A549 (cell line): ENCODE results near the gene PTPRN2. TPM values are rescaled to one million over a fixed set of nuclear protein-coding genes. Genes with fewer than 3 reads are reported as not detected.

Source experiments
- ATAC-seq, 2 experiments: fragments of 200-7000 bp in 1 of 2; fragments of >200 bp in 1 of 2; cut with Nextera tagmentation in 1 of 2; cut with Tn5 transposase in 1 of 2; 3 replicates each; pipeline versions ENCODE4 v1.8.0 to v1.9.1; 2018 to 2020; ENCODE audit warnings: mild to moderate bottlenecking in 1 of 2, moderate library complexity in 1 of 2
- CTCF ChIA-PET: fragments of 300-600 bp; sonication (Branson Sonifier 250); formaldehyde crosslinking; extraction: SDS; loops from one replicate; lab custom pipeline; 2021; ENCODE audit warnings: antibody characterized with exemption, inconsistent platforms; lab: Yijun Ruan, JAX
- POLR2A ChIA-PET: fragments of 350-600 bp; formaldehyde crosslinking; extraction: SDS; loops from one replicate; lab custom pipeline; 2021; ENCODE audit warnings: antibody characterized with exemption, inconsistent platforms; lab: Yijun Ruan, JAX
- DNase-seq, 2 experiments: peaks; one replicate each; pipeline versions ENCODE4 v3.0.0 to v3.0.0-alpha.2; 2011 to 2016; ENCODE audit warnings: low read depth in 1 of 2, low spot score in 1 of 2
- FAIRE-seq: peaks from 2 replicates; lab custom pipeline; 2011; peaks lifted over from hg19 to GRCh38; lab: Jason Lieb, UNC
- H3K27ac ChIP-seq, 2 experiments: fragments of >200 bp; sonication (Bioruptor Twin); formaldehyde crosslinking; 3 replicates each; pipeline ENCODE4 v1.5.1; 2016 to 2017
- H3K4me1 ChIP-seq: fragments of >200 bp; sonication (Bioruptor Twin); formaldehyde crosslinking; 3 replicates; pipeline ENCODE4 v1.6.1; 2016
- H3K4me2 ChIP-seq: fragments of >200 bp; sonication (Bioruptor Twin); formaldehyde crosslinking; 3 replicates; pipeline ENCODE4 v1.6.1; 2016
- H3K4me3 ChIP-seq: fragments of >200 bp; sonication (Bioruptor Twin); formaldehyde crosslinking; 3 replicates; pipeline ENCODE4 v1.5.1; 2016
- H3K9me3 ChIP-seq: fragments of >200 bp; sonication (Bioruptor Twin); formaldehyde crosslinking; 3 replicates; pipeline ENCODE4 v1.6.1; 2016
- CBX2 ChIP-seq: fragments of 200-600 bp; sonication (generic); IDR thresholded peaks from 2 replicates; pipeline ENCODE4 v1.6.1; 2016; ENCODE audit warnings: low read depth, mild to moderate bottlenecking, borderline replicate concordance
- CHD2 ChIP-seq: fragments of 150-350 bp; IDR thresholded peaks from 2 replicates; pipeline ENCODE4 v1.6.1; 2014; ENCODE audit warnings: low read length; ENCODE audit not compliant: partially characterized antibody
- CHD4 ChIP-seq: fragments of 200-600 bp; sonication (generic); IDR thresholded peaks from 2 replicates; pipeline ENCODE4 v1.6.1; 2016; ENCODE audit warnings: antibody characterized with exemption, mild to moderate bottlenecking, borderline replicate concordance
- E2F6 ChIP-seq: IDR thresholded peaks from 2 replicates; pipeline ENCODE4 v1.6.1; 2012; ENCODE audit warnings: low read depth, borderline replicate concordance
- EHMT2 ChIP-seq: fragments of 200-600 bp; sonication (generic); IDR thresholded peaks from 2 replicates; pipeline ENCODE4 v1.6.1; 2016; ENCODE audit warnings: antibody characterized with exemption, low read depth, mild to moderate bottlenecking, moderate library complexity
- ELK1 ChIP-seq: fragments of 150-350 bp; IDR thresholded peaks from 2 replicates; pipeline ENCODE4 v1.6.1; 2014; ENCODE audit warnings: low read depth, mild to moderate bottlenecking, low read length
- ESRRA ChIP-seq: fragments of 150-350 bp; IDR thresholded peaks from 2 replicates; pipeline ENCODE4 v1.6.1; 2014; ENCODE audit warnings: mild to moderate bottlenecking, low read length, borderline replicate concordance
- HDAC2 ChIP-seq: fragments of 200-600 bp; sonication (generic); IDR thresholded peaks from 2 replicates; pipeline ENCODE4 v1.6.1; 2016
- HMGXB4 ChIP-seq: fragments of 250-450 bp; sonication (Bioruptor Pico); IDR thresholded peaks from 2 replicates; pipeline ENCODE4 v1.5.0; 2021; ENCODE audit warnings: mild to moderate bottlenecking, moderate library complexity, borderline replicate concordance
- HOXB13 ChIP-seq: fragments of 250-450 bp; sonication (Bioruptor Pico); IDR thresholded peaks from 2 replicates; pipeline ENCODE4 v1.5.0; 2020; ENCODE audit warnings: low read depth, mild to moderate bottlenecking, moderate library complexity
- JUN ChIP-seq, 2 experiments: fragments of >200 bp; sonication (Bioruptor Twin); formaldehyde crosslinking; IDR thresholded peaks; 2 replicates in 1 of 2; 3 replicates in 1 of 2; pipeline ENCODE4 v1.6.1; 2016 to 2017
- KDM1A ChIP-seq: fragments of 200-600 bp; sonication (generic); IDR thresholded peaks from 2 replicates; pipeline ENCODE4 v1.6.1; 2016; ENCODE audit warnings: low read depth, mild to moderate bottlenecking
- MAX ChIP-seq: IDR thresholded peaks from 2 replicates; pipeline ENCODE4 v1.6.1; 2012
- MYC ChIP-seq: IDR thresholded peaks from 2 replicates; pipeline ENCODE4 v1.6.1; 2012; ENCODE audit warnings: mild to moderate bottlenecking, inconsistent platforms, low read length, improper control_type of control experiment, borderline replicate concordance
- PBX3 ChIP-seq: IDR thresholded peaks from 2 replicates; pipeline ENCODE4 v1.6.1; 2012
- PHF8 ChIP-seq: fragments of 200-600 bp; sonication (generic); IDR thresholded peaks from 2 replicates; pipeline ENCODE4 v1.6.1; 2016; ENCODE audit warnings: low read depth, mild to moderate bottlenecking, antibody characterized with exemption, moderate library complexity, borderline replicate concordance
- POLR2A ChIP-seq: IDR thresholded peaks from 2 replicates; pipeline ENCODE4 v1.6.1; 2012; ENCODE audit warnings: mild to moderate bottlenecking, low read length
- POLR2AphosphoS2 ChIP-seq: conservative IDR thresholded peaks from 2 replicates; pipeline ENCODE4 v1.6.1; 2012; ENCODE audit warnings: low read length, improper control_type of control experiment, inconsistent platforms
- RAD21 ChIP-seq, 2 experiments: fragments of >200 bp in 1 of 2; sonication (Bioruptor Twin) in 1 of 2; formaldehyde crosslinking in 1 of 2; IDR thresholded peaks in 1 of 2; conservative IDR thresholded peaks in 1 of 2; 2 replicates in 1 of 2; 3 replicates in 1 of 2; pipeline ENCODE4 v1.6.1; 2012 to 2018; ENCODE audit warnings: inconsistent platforms in 1 of 2
- RARB ChIP-seq: fragments of 250-450 bp; sonication (Bioruptor Pico); IDR thresholded peaks from 2 replicates; pipeline ENCODE4 v1.8.0; 2021; ENCODE audit warnings: mild to moderate bottlenecking, moderate library complexity
- RNF2 ChIP-seq: fragments of 200-600 bp; sonication (generic); IDR thresholded peaks from 2 replicates; pipeline ENCODE4 v1.6.1; 2016; ENCODE audit warnings: low read depth, mild to moderate bottlenecking, antibody characterized with exemption, moderate library complexity, borderline replicate concordance
- SMC3 ChIP-seq: fragments of >200 bp; sonication (Bioruptor Twin); formaldehyde crosslinking; IDR thresholded peaks from 3 replicates; pipeline ENCODE4 v1.6.1; 2018; ENCODE audit warnings: inconsistent platforms
- SREBF2 ChIP-seq: fragments of 450-650 bp; IDR thresholded peaks from 2 replicates; pipeline ENCODE4 v1.6.1; 2014; ENCODE audit warnings: mild to moderate bottlenecking, moderate library complexity
- USF2 ChIP-seq: fragments of 450-650 bp; IDR thresholded peaks from 2 replicates; pipeline ENCODE4 v1.6.1; 2014; ENCODE audit warnings: antibody characterized with exemption
- ZNF302 ChIP-seq: fragments of 250-450 bp; sonication (Bioruptor Pico); IDR thresholded peaks from 2 replicates; pipeline ENCODE4 v1.9.0; 2021; ENCODE audit warnings: inconsistent platforms, mild to moderate bottlenecking, moderate library complexity
- WGBS: methylation state at CpG from one replicate; pipeline ENCODE4 v1.1.6; 2017; ENCODE audit errors: missing lambda C conversion rate; 5-methylcytosine and 5-hydroxymethylcytosine counted together
- polyA plus RNA-seq, 4 experiments: library from polyadenylated mRNA; depleted of rRNA in 3 of 4; stranded (reverse); fragments of >200 nt; fragmentation: RNase III in 1 of 4; extraction: RNeasy Plus Mini Kit Qiagen cat#74134 plus additional on column Dnase treatment in 1 of 4; gene quantifications; 2 replicates in 3 of 4; 3 replicates in 1 of 4; pipeline ENCODE4 v1.2.3, GENCODE V29; 2011 to 2017
- TF ChIP-seq, protein P1 (sequence below): fragments of >200 bp; sonication (Bioruptor Twin); formaldehyde crosslinking; IDR thresholded peaks from 3 replicates; pipeline ENCODE4 v1.6.1; 2016
- TF ChIP-seq, protein P2 (sequence below): fragments of 250-450 bp; sonication (Bioruptor Pico); IDR thresholded peaks from 2 replicates; pipeline ENCODE4 v1.5.0; 2020; ENCODE audit warnings: low read depth, mild to moderate bottlenecking, moderate library complexity

The PTPRN2 gene
- polyA plus RNA-seq, 2 of the 4 experiments (the other 2 are of a cell fraction) = 0.41 to 1.2 TPM

GRCh38 chr7:158135931-158136330 lies 451.7 kb downstream of the PTPRN2 start:
- ChIA-PET CTCF (no interaction called here), POLR2A (no interaction called here)
- Histone ChIP-seq H3K9me3 (no peaks in the 10 kb centered on the region; the same call in 2 of the 3 replicates), H3K27ac (no peak overlapping the region), H3K4me1 (no peaks in the 10 kb centered on the region), H3K4me2 (no peak overlapping the region), H3K4me3 (no peak overlapping the region)
- 44% methylated on average over 16 of the region's 16 CpGs for WGBS
- TF ChIP-seq ESRRA = no peak
- no peak for TF ChIP-seq RAD21 (conservative IDR thresholded peaks at IDR 0.05 in 1 of 2, IDR thresholded peaks at IDR 0.05 in 1 of 2)
- no peak for TF ChIP-seq CHD2
- no peak for TF ChIP-seq SMC3
- no peak for TF ChIP-seq KDM1A
- TF ChIP-seq MAX = no peak
- no peak for TF ChIP-seq RARB
- TF ChIP-seq RNF2 = no peak
- no peak for TF ChIP-seq HDAC2
- TF ChIP-seq PBX3 = no peak
- no peak for TF ChIP-seq CBX2
- no peak for TF ChIP-seq CHD4
- TF ChIP-seq POLR2AphosphoS2 = no peak
- DNase-seq = no peak
- FAIRE-seq = no peak
- ATAC-seq = no peak

GRCh38 chr7:158134824-158135223 lies 452.8 kb downstream of the PTPRN2 start:
- FAIRE-seq (no peak), DNase-seq (no peak), ATAC-seq (no peak)
- Histone ChIP-seq H3K9me3 (peaks cover 3% of the 10 kb centered on the region; the same call in 2 of the 3 replicates), H3K4me3 (no peak overlapping the region), H3K4me2 (no peak overlapping the region), H3K4me1 (no peaks in the 10 kb centered on the region), H3K27ac (no peak overlapping the region)
- ChIA-PET CTCF (no interaction called here), POLR2A (no interaction called here)
- 24% methylated on average over 4 of the region's 4 CpGs for WGBS
- TF ChIP-seq USF2 (no peak), JUN (IDR thresholded peaks at IDR 0.05) (no peak), MYC (no peak), ELK1 (no peak), POLR2AphosphoS2 (no peak), PHF8 (no peak), ZNF302 (CRISPR knock-in tag) (no peak), SMC3 (no peak), CHD2 (no peak), SREBF2 (no peak), EHMT2 (no peak), HOXB13 (CRISPR knock-in tag) (no peak), POLR2A (no peak), E2F6 (no peak), HMGXB4 (no peak)
- TF ChIP-seq, protein P1, sequence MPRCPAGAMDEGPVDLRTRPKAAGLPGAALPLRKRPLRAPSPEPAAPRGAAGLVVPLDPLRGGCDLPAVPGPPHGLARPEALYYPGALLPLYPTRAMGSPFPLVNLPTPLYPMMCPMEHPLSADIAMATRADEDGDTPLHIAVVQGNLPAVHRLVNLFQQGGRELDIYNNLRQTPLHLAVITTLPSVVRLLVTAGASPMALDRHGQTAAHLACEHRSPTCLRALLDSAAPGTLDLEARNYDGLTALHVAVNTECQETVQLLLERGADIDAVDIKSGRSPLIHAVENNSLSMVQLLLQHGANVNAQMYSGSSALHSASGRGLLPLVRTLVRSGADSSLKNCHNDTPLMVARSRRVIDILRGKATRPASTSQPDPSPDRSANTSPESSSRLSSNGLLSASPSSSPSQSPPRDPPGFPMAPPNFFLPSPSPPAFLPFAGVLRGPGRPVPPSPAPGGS = no peak
- TF ChIP-seq, protein P2, sequence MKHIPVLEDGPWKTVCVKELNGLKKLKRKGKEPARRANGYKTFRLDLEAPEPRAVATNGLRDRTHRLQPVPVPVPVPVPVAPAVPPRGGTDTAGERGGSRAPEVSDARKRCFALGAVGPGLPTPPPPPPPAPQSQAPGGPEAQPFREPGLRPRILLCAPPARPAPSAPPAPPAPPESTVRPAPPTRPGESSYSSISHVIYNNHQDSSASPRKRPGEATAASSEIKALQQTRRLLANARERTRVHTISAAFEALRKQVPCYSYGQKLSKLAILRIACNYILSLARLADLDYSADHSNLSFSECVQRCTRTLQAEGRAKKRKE (CRISPR knock-in tag) = no peak
